Suprapubic skin (tissue), 3 donors: ENCODE results near the gene RUNX3.

Source experiments
- EP300 ChIP-seq: sonication (generic); formaldehyde crosslinking; IDR thresholded peaks from one replicate; pipeline ENCODE4 v1.6.1; 2017; ENCODE audit warnings: antibody characterized with exemption
- TF ChIP-seq, protein P1 (sequence below), 2 donors: fragments of 200-600 bp in 1 of 2; fragments of 450-650 bp in 1 of 2; sonication (generic) in 1 of 2; IDR thresholded peaks; one replicate each; pipeline ENCODE4 v1.5.1; 2016 to 2019; ENCODE audit warnings: antibody characterized with exemption in 2 of 2, mild to moderate bottlenecking in 1 of 2, moderate library complexity in 1 of 2

GRCh38 chr1:24965571-24965930, 35.5 kb upstream of the RUNX3 start:
- TF ChIP-seq, protein P1, sequence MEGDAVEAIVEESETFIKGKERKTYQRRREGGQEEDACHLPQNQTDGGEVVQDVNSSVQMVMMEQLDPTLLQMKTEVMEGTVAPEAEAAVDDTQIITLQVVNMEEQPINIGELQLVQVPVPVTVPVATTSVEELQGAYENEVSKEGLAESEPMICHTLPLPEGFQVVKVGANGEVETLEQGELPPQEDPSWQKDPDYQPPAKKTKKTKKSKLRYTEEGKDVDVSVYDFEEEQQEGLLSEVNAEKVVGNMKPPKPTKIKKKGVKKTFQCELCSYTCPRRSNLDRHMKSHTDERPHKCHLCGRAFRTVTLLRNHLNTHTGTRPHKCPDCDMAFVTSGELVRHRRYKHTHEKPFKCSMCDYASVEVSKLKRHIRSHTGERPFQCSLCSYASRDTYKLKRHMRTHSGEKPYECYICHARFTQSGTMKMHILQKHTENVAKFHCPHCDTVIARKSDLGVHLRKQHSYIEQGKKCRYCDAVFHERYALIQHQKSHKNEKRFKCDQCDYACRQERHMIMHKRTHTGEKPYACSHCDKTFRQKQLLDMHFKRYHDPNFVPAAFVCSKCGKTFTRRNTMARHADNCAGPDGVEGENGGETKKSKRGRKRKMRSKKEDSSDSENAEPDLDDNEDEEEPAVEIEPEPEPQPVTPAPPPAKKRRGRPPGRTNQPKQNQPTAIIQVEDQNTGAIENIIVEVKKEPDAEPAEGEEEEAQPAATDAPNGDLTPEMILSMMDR (IDR thresholded peaks at IDR 0.05) = no peak
- no peak for TF ChIP-seq EP300
